Lung (tissue), 12 donors: ENCODE measurements around the gene ZNF285. TPM values are rescaled to one million over a fixed set of nuclear protein-coding genes. Genes with fewer than 3 reads are reported as not detected.
"Not testable (repeated sequence)": the region's sequence is repeated elsewhere in the genome, so short reads cannot be mapped to it uniquely, and the experiment has no call there.

ENCODE experiments used
- ATAC-seq: fragments of 200-7000 bp; cut with Tn5 transposase; one replicate; pipeline ENCODE4 v1.9.1; 2020; ENCODE audit warnings: moderate number of reproducible peaks; ENCODE audit not compliant: insufficient read depth, low FRiP score
- DNase-seq, 3 donors: peaks; one replicate each; pipeline ENCODE4 v3.0.0-alpha.2; 2013 to 2017
- H3K27ac ChIP-seq, 2 donors: one replicate each; pipeline ENCODE4 v1.5.1; 2013; ENCODE audit warnings: mild to moderate bottlenecking in 2 of 2, moderate library complexity in 2 of 2, control low read depth in 1 of 2, inconsistent platforms in 1 of 2, low read depth in 1 of 2, low read length in 1 of 2
- H3K27me3 ChIP-seq, 3 donors: one replicate each; pipeline ENCODE4 v1.5.1; 2013; ENCODE audit warnings: low read length in 2 of 3; ENCODE audit not compliant: control insufficient read depth in 3 of 3, insufficient read depth in 3 of 3
- H3K36me3 ChIP-seq, 4 donors: one replicate each; pipeline ENCODE4 v1.5.1; 2013; ENCODE audit warnings: low read length in 4 of 4, mild to moderate bottlenecking in 1 of 4, moderate library complexity in 1 of 4; ENCODE audit not compliant: control insufficient read depth in 4 of 4, insufficient read depth in 4 of 4
- H3K4me1 ChIP-seq, 5 donors: one replicate each; pipeline ENCODE4 v1.5.1; 2013; ENCODE audit warnings: low read length in 5 of 5, mild to moderate bottlenecking in 2 of 5, moderate library complexity in 1 of 5; ENCODE audit not compliant: control insufficient read depth in 5 of 5, insufficient read depth in 5 of 5
- H3K4me3 ChIP-seq: one replicate; pipeline ENCODE4 v1.5.1; 2013; ENCODE audit warnings: mild to moderate bottlenecking, control low read depth, moderate library complexity
- H3K9ac ChIP-seq, 2 donors: one replicate each; pipeline ENCODE4 v1.5.1; 2013; ENCODE audit warnings: low read length in 2 of 2, control low read depth in 1 of 2; ENCODE audit not compliant: insufficient read depth in 1 of 2
- H3K9me3 ChIP-seq, 4 donors: one replicate each; pipeline ENCODE4 v1.5.1; 2013; ENCODE audit warnings: low read length in 3 of 4, mild to moderate bottlenecking in 1 of 4, moderate library complexity in 1 of 4; ENCODE audit not compliant: control insufficient read depth in 4 of 4, insufficient read depth in 3 of 4
- WGBS, 2 donors: extraction: QIAGEN DNeasy Blood & Tissue Kit; methylation state at CpG; one replicate each; pipeline ENCODE4 v1.1.7; 2013; 5-methylcytosine and 5-hydroxymethylcytosine counted together
- polyA plus RNA-seq, 2 donors: library from polyadenylated mRNA; stranded (reverse); fragments of 200-250 nt; gene quantifications; one replicate each; pipeline ENCODE4 v1.2.1, GENCODE V29; 2013
- total RNA-seq, 2 donors: library from RNA; depleted of rRNA in 1 of 2; stranded (reverse); fragments of >200 nt in 1 of 2; gene quantifications; one replicate each; pipeline ENCODE4 v1.2.1, GENCODE V29; 2014 to 2021
- TF ChIP-seq, protein P1 (sequence below): IDR thresholded peaks from 2 replicates; pipeline ENCODE4 v1.5.1; 2012; ENCODE audit warnings: mild to moderate bottlenecking; ENCODE audit errors: control extremely low read depth, extremely low read depth
- donor health status: control.
- donor health status: control.
- donor health status: Bipolar disorder and iron deficiency.
- donor health status: healthy.
- donor health status: DM: yes; HTN: yes; CAD: no.

Gene ZNF285
- total and polyA plus RNA-seq, 4 donors = 0.56 to 6.4 (median 1.0) TPM

DNA sequence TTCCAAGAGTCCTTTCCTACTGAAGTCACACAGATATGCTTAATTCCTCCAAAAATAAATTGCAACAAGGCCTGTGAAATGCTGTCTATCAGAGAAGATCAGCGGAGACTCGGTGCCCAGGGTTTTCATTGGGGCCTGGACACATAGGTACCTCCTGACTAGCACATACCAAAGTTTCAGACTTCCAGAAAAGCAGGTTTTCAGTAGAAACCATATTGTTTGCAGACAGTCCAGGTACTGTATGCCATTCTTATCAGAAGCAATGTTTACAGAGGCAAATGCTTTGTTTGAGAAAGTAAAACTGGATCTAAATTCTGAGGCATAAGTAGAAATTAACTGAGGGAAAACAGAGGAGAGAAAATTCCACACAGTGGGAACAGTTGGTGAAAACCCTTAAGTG, 34.0 kb upstream of the ZNF285 start:
- Histone ChIP-seq H3K36me3 (peaks cover 8 to 70% (median 45%) of the 10 kb centered on the region in 4 donors), H3K4me3 (no peak overlapping the region), H3K4me1 (no peaks in the 10 kb centered on the region), H3K27ac (no peak overlapping the region), H3K27me3 (no peaks in the 10 kb centered on the region), H3K9ac (no peak overlapping the region), H3K9me3 (peaks cover 8 to 47% (median 29%) of the 10 kb centered on the region in 4 donors)
- TF ChIP-seq, protein P1, sequence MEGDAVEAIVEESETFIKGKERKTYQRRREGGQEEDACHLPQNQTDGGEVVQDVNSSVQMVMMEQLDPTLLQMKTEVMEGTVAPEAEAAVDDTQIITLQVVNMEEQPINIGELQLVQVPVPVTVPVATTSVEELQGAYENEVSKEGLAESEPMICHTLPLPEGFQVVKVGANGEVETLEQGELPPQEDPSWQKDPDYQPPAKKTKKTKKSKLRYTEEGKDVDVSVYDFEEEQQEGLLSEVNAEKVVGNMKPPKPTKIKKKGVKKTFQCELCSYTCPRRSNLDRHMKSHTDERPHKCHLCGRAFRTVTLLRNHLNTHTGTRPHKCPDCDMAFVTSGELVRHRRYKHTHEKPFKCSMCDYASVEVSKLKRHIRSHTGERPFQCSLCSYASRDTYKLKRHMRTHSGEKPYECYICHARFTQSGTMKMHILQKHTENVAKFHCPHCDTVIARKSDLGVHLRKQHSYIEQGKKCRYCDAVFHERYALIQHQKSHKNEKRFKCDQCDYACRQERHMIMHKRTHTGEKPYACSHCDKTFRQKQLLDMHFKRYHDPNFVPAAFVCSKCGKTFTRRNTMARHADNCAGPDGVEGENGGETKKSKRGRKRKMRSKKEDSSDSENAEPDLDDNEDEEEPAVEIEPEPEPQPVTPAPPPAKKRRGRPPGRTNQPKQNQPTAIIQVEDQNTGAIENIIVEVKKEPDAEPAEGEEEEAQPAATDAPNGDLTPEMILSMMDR = no peak
- no peak for ATAC-seq
- no peak for DNase-seq
- 89 to 96% methylated on average over 2 of the region's 2 CpGs for WGBS, 2 donors

DNA sequence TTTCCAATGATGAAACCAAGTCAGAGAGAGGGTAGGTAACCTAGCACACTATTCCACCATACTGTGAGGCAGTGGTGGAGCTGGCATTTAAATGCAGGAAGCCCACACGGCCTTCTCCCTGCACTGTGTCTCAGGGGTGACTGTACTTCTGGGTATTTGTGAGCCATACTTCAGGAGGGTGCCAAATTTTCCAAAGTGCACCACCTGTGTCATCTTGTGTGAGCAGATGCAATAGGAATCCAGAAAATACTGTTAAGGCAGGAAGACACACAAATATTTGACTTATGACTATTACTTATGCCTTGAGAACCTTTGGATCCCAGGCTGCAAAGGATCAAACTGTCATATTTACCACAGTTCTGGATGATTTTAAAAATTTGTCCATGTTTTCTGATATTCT, 29.5 kb upstream of the ZNF285 start:
- peaks cover 10 to 73% (median 51%) of the 10 kb centered on the region in 4 donors for H3K36me3 ChIP-seq
- DNase-seq (no peak), ATAC-seq (no peak)
- TF ChIP-seq, protein P1 = no peak
- no peak overlapping the region for H3K4me3 ChIP-seq
- WGBS, 2 donors = 81 to 93% methylated on average over 1 of the region's 1 CpG
- no peaks in the 10 kb centered on the region for H3K27me3 ChIP-seq
- H3K4me1 ChIP-seq = no peaks in the 10 kb centered on the region
- no peak overlapping the region for H3K27ac ChIP-seq
- peaks cover 10 to 79% (median 35%) of the 10 kb centered on the region in 4 donors for H3K9me3 ChIP-seq
- H3K9ac ChIP-seq = no peak overlapping the region

DNA sequence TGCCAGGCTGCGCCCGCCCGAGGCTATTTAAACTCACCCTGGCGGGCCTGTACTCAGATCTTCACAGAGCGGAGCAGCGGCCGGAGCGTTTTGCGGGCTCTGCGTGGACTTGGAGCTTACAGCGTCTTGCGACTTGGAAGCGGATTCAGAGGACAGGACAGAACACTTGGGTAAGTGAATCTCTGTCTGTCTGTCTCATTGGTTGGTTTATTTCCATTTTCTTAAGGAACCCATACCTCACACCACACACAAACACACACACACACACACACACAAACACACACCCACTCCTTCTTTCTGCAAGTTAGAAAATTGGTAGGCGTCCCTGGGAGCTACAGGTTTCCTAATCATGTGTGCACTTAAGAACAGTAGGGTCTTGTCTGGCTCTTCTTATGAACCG, 14.1 kb upstream of the ZNF285 start:
- H3K4me1 ChIP-seq, H3K9ac ChIP-seq, H3K27me3 ChIP-seq, ATAC-seq, DNase-seq, H3K27ac ChIP-seq, H3K4me3 ChIP-seq, H3K36me3 ChIP-seq: not testable (repeated sequence)
- WGBS, 2 donors = 79 to 87% methylated on average over 3 to 8 of the region's 15 CpGs
- peaks cover 0 to 36% (median 7%) of the 10 kb centered on the region in 4 donors for H3K9me3 ChIP-seq

GRCh38 chr19:44389268-44389667, 12.1 kb downstream of the ZNF285 start:
- H3K27me3 ChIP-seq, H3K4me1 ChIP-seq, DNase-seq, H3K27ac ChIP-seq, H3K9ac ChIP-seq, H3K4me3 ChIP-seq, ATAC-seq: not testable (repeated sequence)
- Histone ChIP-seq H3K9me3 (peaks cover 0 to 23% (median 0%) of the 10 kb centered on the region in 4 donors), H3K36me3 (peaks cover 2 to 30% (median 9%) of the 10 kb centered on the region in 4 donors)
- 94 to 97% methylated on average over 4 of the region's 4 CpGs for WGBS, 2 donors

DNA sequence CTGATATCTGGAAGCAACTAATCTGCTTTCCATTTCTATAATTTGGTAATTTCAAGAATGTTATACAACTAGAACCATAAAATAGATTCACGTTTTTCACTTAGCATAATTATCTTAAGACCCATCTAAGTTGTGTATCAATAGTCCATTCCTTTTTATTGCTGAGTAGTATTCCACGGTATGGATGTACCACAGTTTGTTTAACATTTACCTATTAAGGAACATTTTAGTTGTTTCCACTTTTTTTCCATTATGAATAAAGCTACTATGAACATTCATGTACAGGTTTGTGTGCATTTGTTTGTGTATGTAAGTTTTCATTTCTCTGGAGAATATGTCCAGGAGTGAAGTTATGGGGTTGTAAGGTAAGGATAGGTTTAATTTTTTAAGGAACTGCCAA, 26.6 kb downstream of the ZNF285 start:
- peaks cover 0 to 11% (median 0%) of the 10 kb centered on the region in 4 donors for H3K9me3 ChIP-seq
- no peaks in the 10 kb centered on the region for H3K4me1 ChIP-seq
- H3K4me3 ChIP-seq = no peak overlapping the region
- WGBS, 2 donors = 50 to 57% methylated on average over 2 of the region's 2 CpGs
- ATAC-seq (no peak), DNase-seq (no peak)
- no peaks in the 10 kb centered on the region for H3K36me3 ChIP-seq
- no peak overlapping the region for H3K9ac ChIP-seq
- H3K27me3 ChIP-seq = no peaks in the 10 kb centered on the region
- TF ChIP-seq, protein P1 = no peak
- H3K27ac ChIP-seq = no peak overlapping the region
